GM23338 (cell line): Measurements from ENCODE around the gene IL20. TPM values are rescaled to one million over a fixed set of nuclear protein-coding genes. Genes with fewer than 3 reads are reported as not detected.

Source experiments
- ATAC-seq: fragments of 200-7000 bp; cut with Tn5 transposase; 3 replicates; pipeline ENCODE4 v1.9.1; 2020
- DNase-seq: peaks from one replicate; pipeline ENCODE4 v3.0.0-alpha.2; 2015; ENCODE audit warnings: low spot score
- H2AFZ ChIP-seq: fragments of 200-600 bp; sonication (generic); 2 replicates; pipeline ENCODE4 v1.8.0; 2016; ENCODE audit warnings: antibody characterized with exemption, mild to moderate bottlenecking, moderate library complexity
- H3F3A ChIP-seq: fragments of 200-600 bp; sonication (generic); replicated peaks from 2 replicates; pipeline ENCODE4 v1.8.0; 2017; ENCODE audit warnings: antibody characterized with exemption, mixed run types, low read depth
- H3K27ac ChIP-seq: fragments of 200-600 bp; sonication (generic); 2 replicates; pipeline ENCODE4 v1.6.1; 2016; ENCODE audit warnings: low read depth
- H3K27me3 ChIP-seq: fragments of 200-600 bp; sonication (generic); 2 replicates; pipeline ENCODE4 v1.8.0; 2016; ENCODE audit warnings: mild to moderate bottlenecking, mixed run types, moderate library complexity; ENCODE audit not compliant: insufficient read depth
- H3K36me3 ChIP-seq: fragments of 200-600 bp; sonication (generic); 2 replicates; pipeline ENCODE4 v1.8.0; 2016; ENCODE audit warnings: mild to moderate bottlenecking; ENCODE audit not compliant: insufficient read depth
- H3K4me1 ChIP-seq: fragments of 200-600 bp; sonication (generic); 2 replicates; pipeline ENCODE4 v1.8.0; 2016; ENCODE audit warnings: mild to moderate bottlenecking, moderate library complexity; ENCODE audit not compliant: insufficient read depth
- H3K4me2 ChIP-seq: fragments of 200-600 bp; sonication (generic); 2 replicates; pipeline ENCODE4 v1.7.1; 2017; ENCODE audit warnings: mixed run types
- H3K4me3 ChIP-seq: fragments of 200-600 bp; sonication (generic); 2 replicates; pipeline ENCODE4 v1.6.1; 2016; ENCODE audit warnings: mixed run types
- H3K79me2 ChIP-seq: fragments of 200-600 bp; sonication (generic); replicated peaks from 2 replicates; pipeline ENCODE4 v1.8.0; 2017; ENCODE audit warnings: mild to moderate bottlenecking; ENCODE audit not compliant: insufficient read depth
- H3K9me2 ChIP-seq: fragments of 200-600 bp; sonication (generic); 2 replicates; pipeline ENCODE4 v1.8.0; 2017; ENCODE audit not compliant: insufficient read depth
- H4K20me1 ChIP-seq: fragments of 200-600 bp; sonication (generic); replicated peaks from 2 replicates; pipeline ENCODE4 v1.8.0; 2017; ENCODE audit warnings: mild to moderate bottlenecking; ENCODE audit not compliant: insufficient read depth
- H3K27ac Mint-ChIP-seq: 2 replicates; pipeline ENCODE4 v1.8.0; 2020; ENCODE audit warnings: inconsistent platforms, mild to moderate bottlenecking, moderate library complexity, mixed read lengths
- H3K27me3 Mint-ChIP-seq: 3 replicates; pipeline ENCODE4 v1.8.0; 2022; ENCODE audit warnings: low read depth, mild to moderate bottlenecking, moderate library complexity, mixed read lengths, inconsistent platforms; ENCODE audit not compliant: insufficient read depth, poor library complexity
- H3K36me3 Mint-ChIP-seq: 3 replicates; pipeline ENCODE4 v1.8.0; 2021; ENCODE audit warnings: low read depth, mild to moderate bottlenecking, inconsistent platforms, moderate library complexity, mixed read lengths
- H3K4me1 Mint-ChIP-seq: 3 replicates; pipeline ENCODE4 v1.8.0; 2020; ENCODE audit warnings: mild to moderate bottlenecking, inconsistent platforms, mixed read lengths
- H3K4me3 Mint-ChIP-seq: 3 replicates; pipeline ENCODE4 v1.8.0; 2021; ENCODE audit warnings: moderate library complexity, mild to moderate bottlenecking, inconsistent platforms, mixed read lengths
- H3K9me3 Mint-ChIP-seq: 3 replicates; pipeline ENCODE4 v1.8.0; 2020; ENCODE audit warnings: moderate library complexity, mild to moderate bottlenecking, inconsistent platforms, mixed read lengths
- CREB1 ChIP-seq: fragments of 250-450 bp; sonication (Bioruptor Pico); IDR thresholded peaks from 2 replicates; pipeline ENCODE4 v1.5.0; 2020; ENCODE audit warnings: low read depth, mild to moderate bottlenecking, moderate library complexity
- CTCF ChIP-seq, 2 experiments: fragments of 200-600 bp in 1 of 2; sonication (generic) in 1 of 2; conservative IDR thresholded peaks; 2 replicates each; pipeline versions ENCODE4 v1.5.1 to v1.6.1; 2016 to 2017; ENCODE audit warnings: antibody characterized with exemption in 2 of 2, low read depth in 2 of 2, mild to moderate bottlenecking in 2 of 2, moderate library complexity in 1 of 2
- ETS1 ChIP-seq: IDR thresholded peaks from 2 replicates; pipeline ENCODE4 v1.6.1; 2016; ENCODE audit warnings: antibody characterized with exemption
- EZH2 ChIP-seq: fragments of 200-600 bp; sonication (generic); IDR thresholded peaks from one replicate; pipeline ENCODE4 v1.8.0; 2017; ENCODE audit warnings: antibody characterized with exemption, mild to moderate bottlenecking, low read depth; ENCODE audit not compliant: unreplicated experiment
- EZH2phosphoT487 ChIP-seq: fragments of 200-600 bp; sonication (generic); IDR thresholded peaks from one replicate; pipeline ENCODE4 v1.8.1; 2018; ENCODE audit warnings: antibody characterized with exemption; ENCODE audit not compliant: unreplicated experiment
- JUNB ChIP-seq: IDR thresholded peaks from one replicate; pipeline ENCODE4 v1.6.1; 2016; ENCODE audit warnings: antibody characterized with exemption; ENCODE audit not compliant: unreplicated experiment
- NANOG ChIP-seq: IDR thresholded peaks from 2 replicates; pipeline ENCODE4 v1.6.1; 2016; ENCODE audit warnings: antibody characterized with exemption, borderline replicate concordance
- POLR2AphosphoS5 ChIP-seq: IDR thresholded peaks from 2 replicates; pipeline ENCODE4 v1.6.1; 2016; ENCODE audit warnings: antibody characterized with exemption, low read depth
- STAT1 ChIP-seq: IDR thresholded peaks from one replicate; pipeline ENCODE4 v1.6.1; 2016; ENCODE audit warnings: antibody characterized with exemption; ENCODE audit not compliant: unreplicated experiment
- ZNF114 ChIP-seq: fragments of 250-450 bp; sonication (Bioruptor Pico); IDR thresholded peaks from 2 replicates; pipeline ENCODE4 v1.5.0; 2020; ENCODE audit warnings: mild to moderate bottlenecking, moderate library complexity
- ZNF331 ChIP-seq: fragments of 250-450 bp; sonication (Bioruptor Pico); IDR thresholded peaks from 2 replicates; pipeline ENCODE4 v1.5.0; 2020; ENCODE audit warnings: low read depth, mild to moderate bottlenecking, moderate library complexity
- ZNF462 ChIP-seq: fragments of 250-450 bp; sonication (Bioruptor Pico); IDR thresholded peaks from 2 replicates; pipeline ENCODE4 v1.5.0; 2020; ENCODE audit warnings: mild to moderate bottlenecking, moderate library complexity
- polyA plus RNA-seq: library from polyadenylated mRNA; unstranded; fragments of >200 nt; fragmentation: Nextera tagmentation; extraction: Ambion mirVana; gene quantifications from 2 replicates; pipeline ENCODE4 v1.2.1, GENCODE V29; 2016
- total RNA-seq: library from RNA; depleted of rRNA; stranded (reverse); fragments of >200 nt; shearing (Covaris generic); gene quantifications from 2 replicates; pipeline ENCODE4 v1.2.3, GENCODE V29; 2014
- TF ChIP-seq, protein P1 (sequence below): IDR thresholded peaks from one replicate; pipeline ENCODE4 v1.6.1; 2018; ENCODE audit warnings: antibody characterized with exemption; ENCODE audit not compliant: unreplicated experiment

Gene IL20
- total and polyA plus RNA-seq, 2 experiments from 2014 or later: not detected

DNA sequence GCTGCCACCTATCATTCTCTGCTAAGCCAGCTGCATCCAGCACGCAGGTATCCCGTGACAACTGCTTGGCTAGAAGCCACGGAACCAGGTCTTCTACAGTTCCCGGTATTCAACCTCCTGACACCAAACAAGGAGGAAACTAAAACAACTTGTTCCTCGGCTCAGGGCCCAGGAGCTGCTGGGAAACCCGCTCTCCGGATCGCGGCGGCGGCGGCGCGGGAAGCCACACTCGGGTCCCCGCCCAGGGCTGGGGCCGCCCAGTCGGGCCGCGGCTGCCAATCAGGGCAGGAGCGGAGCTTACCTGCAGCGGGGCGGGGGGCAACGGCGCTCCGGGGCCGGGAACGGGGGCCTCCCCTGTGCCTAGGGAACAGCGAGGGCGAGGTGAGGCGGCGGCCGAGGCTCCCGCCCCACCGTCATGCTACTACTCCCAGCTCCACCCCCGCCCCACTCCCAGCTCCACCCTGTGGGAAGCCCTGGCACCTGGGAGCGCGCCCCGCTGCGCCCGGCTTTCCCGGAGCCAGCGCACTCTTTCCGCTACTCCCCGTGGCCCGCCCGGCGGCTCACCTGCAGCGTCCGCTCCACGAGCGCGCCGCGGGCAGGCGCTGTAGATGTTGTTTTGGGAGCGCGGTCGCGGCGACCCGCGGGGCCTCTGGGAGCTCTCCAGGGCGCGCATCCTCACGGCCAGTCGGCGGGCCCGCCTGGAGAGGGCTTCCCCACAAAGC is 43.9 kb downstream of the IL20 start:
- H3K36me3 Mint-ChIP-seq: no peaks in the 10 kb centered on the region
- H2AFZ ChIP-seq: peak overlapping the region; percentile 99
- peak; percentile 83 for DNase-seq
- H3K4me2 ChIP-seq: peak overlapping the region; percentile 93
- peaks cover 24% of the 10 kb centered on the region for H3K27me3 Mint-ChIP-seq
- H3K27ac ChIP-seq: no peak overlapping the region
- H3K9me3 Mint-ChIP-seq: no peaks in the 10 kb centered on the region
- H3K27ac Mint-ChIP-seq: no peak overlapping the region
- H3K4me1 Mint-ChIP-seq: peaks cover 19% of the 10 kb centered on the region
- H3K36me3 ChIP-seq: no peaks in the 10 kb centered on the region
- peak overlapping the region; percentile 79 for H3K4me3 ChIP-seq
- peaks cover 6% of the 10 kb centered on the region; the same call in 1 of the 2 replicates for H3F3A ChIP-seq
- ATAC-seq: peak; percentile 85
- no peaks in the 10 kb centered on the region for H4K20me1 ChIP-seq
- H3K27me3 ChIP-seq: peaks cover 33% of the 10 kb centered on the region
- H3K4me3 Mint-ChIP-seq: peak overlapping the region; percentile 79
- TF ChIP-seq, protein P1, sequence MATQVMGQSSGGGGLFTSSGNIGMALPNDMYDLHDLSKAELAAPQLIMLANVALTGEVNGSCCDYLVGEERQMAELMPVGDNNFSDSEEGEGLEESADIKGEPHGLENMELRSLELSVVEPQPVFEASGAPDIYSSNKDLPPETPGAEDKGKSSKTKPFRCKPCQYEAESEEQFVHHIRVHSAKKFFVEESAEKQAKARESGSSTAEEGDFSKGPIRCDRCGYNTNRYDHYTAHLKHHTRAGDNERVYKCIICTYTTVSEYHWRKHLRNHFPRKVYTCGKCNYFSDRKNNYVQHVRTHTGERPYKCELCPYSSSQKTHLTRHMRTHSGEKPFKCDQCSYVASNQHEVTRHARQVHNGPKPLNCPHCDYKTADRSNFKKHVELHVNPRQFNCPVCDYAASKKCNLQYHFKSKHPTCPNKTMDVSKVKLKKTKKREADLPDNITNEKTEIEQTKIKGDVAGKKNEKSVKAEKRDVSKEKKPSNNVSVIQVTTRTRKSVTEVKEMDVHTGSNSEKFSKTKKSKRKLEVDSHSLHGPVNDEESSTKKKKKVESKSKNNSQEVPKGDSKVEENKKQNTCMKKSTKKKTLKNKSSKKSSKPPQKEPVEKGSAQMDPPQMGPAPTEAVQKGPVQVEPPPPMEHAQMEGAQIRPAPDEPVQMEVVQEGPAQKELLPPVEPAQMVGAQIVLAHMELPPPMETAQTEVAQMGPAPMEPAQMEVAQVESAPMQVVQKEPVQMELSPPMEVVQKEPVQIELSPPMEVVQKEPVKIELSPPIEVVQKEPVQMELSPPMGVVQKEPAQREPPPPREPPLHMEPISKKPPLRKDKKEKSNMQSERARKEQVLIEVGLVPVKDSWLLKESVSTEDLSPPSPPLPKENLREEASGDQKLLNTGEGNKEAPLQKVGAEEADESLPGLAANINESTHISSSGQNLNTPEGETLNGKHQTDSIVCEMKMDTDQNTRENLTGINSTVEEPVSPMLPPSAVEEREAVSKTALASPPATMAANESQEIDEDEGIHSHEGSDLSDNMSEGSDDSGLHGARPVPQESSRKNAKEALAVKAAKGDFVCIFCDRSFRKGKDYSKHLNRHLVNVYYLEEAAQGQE: no peak
- TF ChIP-seq CREB1 (CRISPR knock-in tag): no peak
- no peak for TF ChIP-seq ZNF331 (CRISPR knock-in tag)
- TF ChIP-seq NANOG: no peak
- no peak for TF ChIP-seq ZNF114 (CRISPR knock-in tag)
- no peak for TF ChIP-seq ZNF462 (CRISPR knock-in tag)
- no peak for TF ChIP-seq ETS1
- TF ChIP-seq EZH2phosphoT487: no peak
- no peak for TF ChIP-seq STAT1
- TF ChIP-seq EZH2: peak; percentile 52
- TF ChIP-seq JUNB: no peak
- peak; percentile 36; the same call in 1 of the 2 replicates for TF ChIP-seq POLR2AphosphoS5
- 0 out of 4 replicates have a peak, but pooled peaks of 1 of the 2 experiments have one; percentile 3 for TF ChIP-seq CTCF (conservative IDR thresholded peaks at IDR 0.05; ENCODE audit: low read depth in 2 of 2)
- H3K79me2 ChIP-seq: no peaks in the 10 kb centered on the region
- 0 out of 2 replicates have a peak, but pooled peaks cover 4% of the 10 kb centered on the region for H3K9me2 ChIP-seq
- peaks cover 4% of the 10 kb centered on the region for H3K4me1 ChIP-seq
